DMS 273 (cell line): ENCODE data around the gene GNAL.

Experiments used
- DNase-seq: peaks from one replicate; lab custom pipeline; 2025; ENCODE audit not compliant: unreplicated experiment; lab: John Stamatoyannopoulos, UW

GNAL gene

GRCh38 chr18:11802586-11802985, 113.5 kb downstream of the GNAL start:
- DNase-seq = no peak

- DNase-seq = no peak
Measured at GRCh38 chr18:11807233-11807632, 118.2 kb downstream of the GNAL start.

GRCh38 chr18:11808001-11808855, 119.2 kb downstream of the GNAL start:
- DNase-seq = no peak

- no peak for DNase-seq
Measured at GRCh38 chr18:11809895-11810294, 120.8 kb downstream of the GNAL start.

- DNase-seq = no peak
Measured at GRCh38 chr18:11810379-11810778, 121.3 kb downstream of the GNAL start.

GRCh38 chr18:11811009-11811408, 121.9 kb downstream of the GNAL start:
- no peak for DNase-seq

GRCh38 chr18:11817229-11817628, 128.2 kb downstream of the GNAL start:
- no peak for DNase-seq

- no peak for DNase-seq
Measured at GRCh38 chr18:11818486-11819203, 129.6 kb downstream of the GNAL start.

GRCh38 chr18:11819938-11820337, 130.9 kb downstream of the GNAL start:
- no peak for DNase-seq

GRCh38 chr18:11820697-11821096, 131.6 kb downstream of the GNAL start:
- DNase-seq = no peak

- DNase-seq = no peak
Measured at GRCh38 chr18:11821208-11821607, 132.1 kb downstream of the GNAL start.

GRCh38 chr18:11821643-11822237, 132.7 kb downstream of the GNAL start:
- DNase-seq = no peak

- no peak for DNase-seq
Measured at GRCh38 chr18:11823545-11823944, 134.5 kb downstream of the GNAL start.

- no peak for DNase-seq
Measured at GRCh38 chr18:11826836-11827235, 137.8 kb downstream of the GNAL start.

- DNase-seq = no peak
Measured at GRCh38 chr18:11828786-11829432, 139.8 kb downstream of the GNAL start.

GRCh38 chr18:11830585-11830984, 141.5 kb downstream of the GNAL start:
- DNase-seq = no peak

- DNase-seq = no peak
Measured at GRCh38 chr18:11831921-11832320, 142.9 kb downstream of the GNAL start.

- DNase-seq = no peak
Measured at GRCh38 chr18:11834772-11835171, 145.7 kb downstream of the GNAL start.

- DNase-seq = no peak
Measured at GRCh38 chr18:11839556-11839955, 150.5 kb downstream of the GNAL start.

GRCh38 chr18:11840493-11840892, 151.4 kb downstream of the GNAL start:
- no peak for DNase-seq

- no peak for DNase-seq
Measured at GRCh38 chr18:11842562-11842961, 153.5 kb downstream of the GNAL start.
